GM12892 (cell line): Measurements from ENCODE around the gene NAALADL2.

ENCODE experiments used
- POLR2A ChIP-seq: IDR thresholded peaks from 2 replicates; pipeline ENCODE4 v1.6.1; 2011; ENCODE audit warnings: low read depth, low read length, control low read depth
- POLR2AphosphoS5 ChIP-seq: IDR thresholded peaks from 2 replicates; pipeline ENCODE4 v1.6.1; 2011; ENCODE audit warnings: low read depth, low read length, control low read depth
- TAF1 ChIP-seq: IDR thresholded peaks from 2 replicates; pipeline ENCODE4 v1.6.1; 2011; ENCODE audit warnings: low read depth, mild to moderate bottlenecking, control low read depth, low read length, borderline replicate concordance

- TF ChIP-seq POLR2A (no peak), POLR2AphosphoS5 (no peak), TAF1 (no peak)
Observed at GRCh38 chr3:175668300-175668699, 809.2 kb downstream of the NAALADL2 start.
